ENCODE results near the gene ACTR6.
"Not testable (repeated sequence)": the region's sequence is repeated elsewhere in the genome, so short reads cannot be mapped to it uniquely, and the experiment has no call there.

ACTR6 gene

DNA sequence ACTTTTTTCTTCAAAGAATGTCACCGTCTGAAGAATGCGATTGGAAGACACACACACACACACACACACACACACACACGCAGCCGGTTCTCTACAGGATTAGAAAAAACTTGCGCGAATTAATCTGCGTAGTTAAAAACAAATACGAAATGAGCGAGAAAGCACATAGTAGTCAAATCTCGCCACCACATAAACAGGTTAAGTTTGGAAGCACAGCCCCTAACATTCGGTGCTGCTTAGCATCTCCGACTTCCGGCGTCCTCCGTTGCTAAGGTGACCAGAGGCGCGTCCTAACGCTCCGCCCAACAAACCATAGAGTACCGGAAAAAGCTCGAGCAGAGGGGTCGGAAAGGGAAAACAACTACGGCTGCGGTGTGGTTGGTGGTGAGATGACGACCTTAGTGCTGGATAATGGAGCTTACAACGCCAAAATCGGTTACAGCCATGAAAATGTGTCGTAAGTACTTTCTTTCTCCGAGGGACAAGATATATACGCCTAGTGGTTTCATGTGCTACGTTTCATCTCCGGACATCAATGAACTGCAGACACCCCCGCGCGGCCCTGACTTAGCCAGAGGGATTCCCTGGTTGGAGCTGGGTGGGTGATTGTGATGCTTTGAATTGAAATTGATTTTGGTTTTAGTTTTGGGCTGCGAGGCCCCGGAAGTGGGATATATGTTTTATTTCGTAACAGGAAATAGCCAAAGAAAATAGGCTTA is at the start of gene ACTR6:
Gene ACTR6 (plus strand): TSS at position 353 of the 719 bp plus-strand sequence. CDS start 37 bp downstream, at position 390.
- DNase-seq (ENCODE audit: low spot score) = peak; percentile 90

DNA sequence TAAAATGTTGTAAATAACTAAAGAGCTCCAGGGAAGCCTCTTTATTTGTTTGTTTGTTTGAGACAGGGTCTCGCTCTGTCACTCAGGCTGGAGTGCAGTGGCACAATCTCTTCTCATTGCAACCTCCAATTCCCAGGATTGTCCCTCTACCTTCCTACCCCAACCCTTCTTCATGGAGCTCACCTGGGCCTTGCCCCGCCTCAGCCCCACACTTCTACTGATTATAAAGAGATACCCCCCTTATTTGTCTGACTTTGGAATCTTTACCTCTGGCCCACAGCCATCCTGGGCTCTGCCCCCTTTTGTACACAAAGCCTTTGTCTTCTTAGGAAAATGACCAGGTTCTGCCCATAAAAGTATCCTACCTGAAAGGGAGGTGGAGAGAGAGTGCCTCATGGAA is 48.8 kb upstream of the ACTR6 start:
- no peak for DNase-seq (ENCODE audit: low spot score)

DNA sequence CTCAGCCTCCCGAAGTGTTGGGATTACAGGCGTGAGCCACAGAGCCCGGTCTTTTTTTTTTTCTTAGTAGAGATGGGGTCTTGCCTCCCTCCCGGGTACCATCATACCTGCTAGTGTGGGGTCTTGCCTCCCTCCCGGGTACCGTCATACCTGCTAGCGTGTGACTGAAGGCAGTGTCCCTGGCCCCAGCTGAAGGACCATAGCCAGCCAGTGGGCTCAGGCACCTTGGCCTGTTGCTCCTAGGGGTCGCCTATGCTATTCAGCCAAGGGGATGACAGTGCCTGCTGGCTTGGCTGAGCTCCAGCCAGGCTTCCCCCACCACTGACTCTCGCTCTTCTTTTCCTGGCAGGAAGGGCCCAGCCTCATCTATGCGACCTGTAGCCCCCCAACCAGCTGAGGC is 47.5 kb upstream of the ACTR6 start:
- DNase-seq (ENCODE audit: low spot score) = no peak

DNA sequence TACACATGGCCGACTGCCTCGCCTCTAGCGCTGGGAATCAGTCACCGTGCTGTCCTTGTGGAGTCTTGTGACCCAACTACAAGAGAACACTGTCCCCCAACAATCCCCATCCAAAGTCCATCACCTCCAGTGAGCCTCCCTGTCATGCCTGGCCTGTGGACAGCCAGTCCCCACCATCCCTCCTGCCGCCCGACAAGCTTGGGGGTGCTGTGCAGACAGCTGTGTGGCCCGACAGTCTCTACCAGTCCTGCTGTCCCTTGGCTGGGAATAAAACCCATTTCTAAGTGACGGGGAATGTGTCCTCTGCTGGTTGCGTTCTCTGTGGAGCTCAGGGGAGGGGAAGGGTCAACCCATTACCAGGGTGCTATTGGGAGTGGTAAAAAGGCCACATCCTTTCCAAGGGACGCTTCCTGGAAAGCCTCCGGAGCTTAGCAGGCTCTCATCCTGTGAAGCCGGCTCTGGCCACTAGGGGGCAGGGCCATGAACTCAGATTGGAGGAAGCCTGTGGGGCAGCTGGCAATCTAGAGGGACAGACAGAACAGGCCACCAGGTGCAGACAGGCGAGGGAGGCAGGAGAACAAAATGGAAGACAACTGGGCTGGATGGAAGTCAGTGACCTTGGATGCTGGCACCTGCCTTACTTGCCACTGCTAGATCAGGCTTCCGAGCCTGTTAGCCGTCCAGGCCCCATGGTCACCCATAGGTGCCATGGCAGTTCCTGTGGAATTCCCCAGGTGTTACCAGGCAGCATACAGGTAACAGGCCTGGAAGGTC is 46.0 kb upstream of the ACTR6 start:
- DNase-seq (ENCODE audit: low spot score) = peak; percentile 82

DNA sequence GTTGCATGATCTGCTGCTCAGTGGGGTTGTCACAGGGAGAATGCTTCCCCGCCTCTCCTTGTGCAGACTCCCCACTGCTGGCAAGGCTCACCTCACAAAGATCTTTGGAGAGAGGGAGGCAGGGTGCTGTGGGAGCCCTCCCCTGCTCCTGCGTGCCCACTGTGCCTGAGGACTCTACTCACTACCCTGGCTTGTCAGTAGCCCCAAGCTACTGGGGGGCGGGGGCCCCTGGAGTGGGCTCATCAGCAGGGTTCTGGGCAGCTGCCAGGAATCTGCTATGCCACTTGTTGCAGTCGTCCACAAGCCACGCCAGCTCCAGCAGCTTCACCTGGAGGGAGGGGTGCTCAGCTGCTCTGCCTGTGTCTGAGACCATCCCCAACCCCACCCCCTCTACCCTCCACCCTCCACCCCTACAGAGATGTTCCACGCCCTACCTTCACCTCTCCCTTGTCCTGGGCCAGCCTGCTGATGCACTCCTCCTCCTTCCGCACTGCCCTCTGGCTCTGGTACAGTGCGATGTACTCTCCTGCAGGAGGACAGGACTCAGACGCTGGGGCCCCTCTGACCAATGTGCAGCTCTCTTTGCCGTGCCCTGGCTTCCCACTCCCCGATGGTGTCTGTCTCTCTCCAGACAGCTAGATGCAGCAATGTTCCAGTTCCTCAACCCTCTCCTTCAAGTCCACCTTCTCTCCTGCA is 43.7 kb upstream of the ACTR6 start:
- no peak for DNase-seq (ENCODE audit: low spot score)

DNA sequence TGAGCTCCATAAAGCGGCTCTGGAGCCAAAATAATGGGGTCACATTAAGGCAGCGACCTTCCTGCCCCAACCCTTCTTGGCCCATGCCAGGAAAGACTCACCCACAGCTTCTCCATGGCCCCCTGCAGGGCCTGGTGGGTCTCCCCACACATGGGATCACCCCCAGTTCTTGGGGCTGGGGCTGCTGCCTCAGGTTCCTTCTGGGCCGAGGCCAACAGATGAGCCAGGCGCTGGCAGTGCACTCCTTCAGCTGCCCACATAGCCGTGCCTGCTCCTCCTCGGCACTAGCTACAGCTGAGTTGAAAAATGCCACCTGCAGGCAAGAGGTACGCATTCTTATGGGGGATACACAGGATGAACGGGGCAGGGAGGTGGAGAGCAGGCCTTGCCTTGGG is 43.2 kb upstream of the ACTR6 start:
- no peak for DNase-seq (ENCODE audit: low spot score)

DNA sequence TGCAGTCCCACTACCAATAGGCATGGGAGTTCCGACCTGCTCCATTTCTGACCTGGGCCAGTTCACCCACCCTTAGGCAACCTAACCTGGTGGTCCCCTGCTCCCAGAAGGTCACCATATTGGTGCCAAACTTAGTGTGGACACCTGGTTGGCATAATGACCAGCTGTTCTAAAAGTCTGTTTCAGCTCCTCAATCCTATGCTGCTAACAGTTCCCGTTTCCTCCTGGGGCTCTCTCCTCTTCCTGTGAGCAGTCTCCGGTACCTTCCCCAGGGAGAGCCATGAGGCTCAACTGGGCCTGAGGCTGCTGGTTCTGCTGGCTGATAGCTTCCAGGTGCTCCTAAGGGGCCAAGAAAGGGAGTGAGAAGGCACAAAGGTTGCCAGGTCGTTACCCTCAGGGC is 42.1 kb upstream of the ACTR6 start:
- no peak for DNase-seq (ENCODE audit: low spot score)

DNA sequence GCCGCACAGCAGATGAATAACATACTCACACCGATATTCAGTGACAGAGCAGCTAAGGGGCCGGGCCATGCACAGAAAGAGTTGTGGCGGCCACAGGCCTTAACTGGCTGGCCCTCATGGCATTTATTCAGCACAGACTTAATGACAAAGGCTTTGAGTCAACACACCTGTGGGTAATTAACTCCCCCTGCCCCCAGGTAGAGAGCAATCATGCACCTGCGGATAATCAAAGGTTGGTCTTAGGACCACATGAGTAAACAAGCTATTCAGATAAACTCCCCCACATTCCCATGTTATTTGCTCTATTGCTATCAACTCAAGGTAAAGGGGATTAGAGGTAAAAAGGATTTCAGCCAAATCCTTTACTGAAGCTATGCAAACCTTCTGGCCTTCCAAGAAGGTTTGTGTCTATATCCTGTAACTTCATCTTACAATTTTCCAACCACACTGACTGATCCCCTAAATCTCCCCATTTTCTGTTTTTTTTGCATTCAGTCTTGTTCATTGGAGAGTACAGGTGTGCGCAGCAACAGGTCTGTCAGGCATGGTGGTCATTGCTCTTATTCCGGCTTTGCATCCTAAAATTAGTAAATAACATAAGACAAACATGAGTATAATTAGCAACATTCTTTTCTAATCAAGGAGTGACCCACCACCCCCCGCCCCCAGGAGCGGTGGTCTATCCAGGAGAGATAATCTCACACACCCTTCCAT is 41.1 kb upstream of the ACTR6 start:
- DNase-seq (ENCODE audit: low spot score) = no peak

DNA sequence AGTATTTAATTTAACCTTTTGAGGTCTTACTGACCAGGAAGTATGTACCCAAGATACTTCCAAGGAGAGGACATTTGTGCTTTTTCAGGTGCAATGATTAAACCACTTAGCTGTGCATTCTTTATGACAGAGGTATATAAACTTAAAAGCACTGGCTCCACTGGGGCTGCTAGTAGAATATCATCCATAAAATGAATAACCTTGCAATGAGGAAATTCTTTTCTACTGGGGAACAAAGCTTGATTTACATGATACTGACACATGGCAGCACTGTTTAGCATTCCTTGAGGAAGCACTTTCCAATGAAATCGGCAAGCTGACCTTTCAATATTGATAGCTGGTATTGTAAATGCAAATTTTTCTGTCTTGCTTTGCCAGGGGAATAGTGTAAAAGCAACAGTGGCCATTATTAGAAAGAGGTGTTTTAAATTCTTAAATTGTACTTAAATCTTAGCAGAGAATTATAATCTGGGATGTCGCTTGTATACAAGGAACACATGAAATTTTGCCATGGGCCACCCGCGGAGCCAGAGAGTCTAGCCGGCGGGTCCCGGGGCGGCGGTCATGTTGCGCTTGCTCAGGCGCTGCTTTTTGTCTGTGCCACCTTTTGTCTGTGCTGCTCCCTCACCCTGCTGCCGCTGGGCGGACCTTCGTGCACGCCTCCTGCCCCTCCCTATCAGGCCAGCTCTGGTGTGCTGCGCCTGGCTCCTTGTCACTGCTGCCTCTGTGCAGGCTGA is 37.0 kb upstream of the ACTR6 start:
- peak; percentile 94 for DNase-seq (ENCODE audit: low spot score)

DNA sequence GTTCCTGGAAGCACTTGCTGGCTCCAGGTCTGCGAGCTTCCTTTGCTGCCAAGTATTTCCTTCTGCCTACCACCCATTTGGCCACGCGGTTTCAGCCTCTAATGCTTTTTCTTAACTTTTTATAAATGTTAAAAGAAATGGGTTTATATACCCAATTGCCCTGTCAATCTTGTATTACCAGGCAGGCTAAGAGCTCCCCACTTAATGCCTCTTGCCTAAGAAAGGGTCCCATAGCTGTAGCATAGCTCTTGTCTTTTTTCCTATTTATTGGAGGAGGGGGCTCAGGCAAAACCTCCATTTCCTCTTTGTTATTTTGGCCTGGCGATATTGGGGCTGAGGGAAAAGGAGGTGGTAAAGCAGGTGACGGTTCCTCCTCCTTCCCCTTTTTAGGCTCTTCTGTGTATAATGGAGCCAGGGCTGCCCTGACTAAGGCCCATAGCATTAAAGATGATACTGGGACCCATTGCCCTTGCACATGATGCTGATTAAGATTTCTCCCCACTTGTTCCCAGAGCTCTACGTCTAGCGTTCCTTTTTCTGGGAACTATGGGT is 36.4 kb upstream of the ACTR6 start:
- no peak for DNase-seq (ENCODE audit: low spot score)

DNA sequence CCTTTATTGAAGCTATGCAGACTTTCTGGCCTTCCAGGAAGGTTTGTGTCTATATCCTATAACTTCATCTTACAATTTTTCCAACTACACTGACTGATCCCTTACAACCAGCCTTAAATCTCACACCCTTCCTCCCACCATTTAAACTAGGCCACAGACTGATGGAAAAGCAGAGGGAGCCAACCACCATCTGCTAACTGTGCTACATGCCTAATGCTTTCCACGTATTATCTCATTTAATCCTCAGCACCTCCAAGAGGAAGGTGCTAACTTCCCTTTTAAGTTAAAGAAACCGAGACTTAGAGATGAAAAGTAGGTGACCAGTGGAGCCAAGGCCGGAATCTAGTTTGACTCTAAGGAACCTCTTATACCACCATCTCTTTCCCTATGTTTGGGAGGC is 35.3 kb upstream of the ACTR6 start:
- no peak for DNase-seq (ENCODE audit: low spot score)

DNA sequence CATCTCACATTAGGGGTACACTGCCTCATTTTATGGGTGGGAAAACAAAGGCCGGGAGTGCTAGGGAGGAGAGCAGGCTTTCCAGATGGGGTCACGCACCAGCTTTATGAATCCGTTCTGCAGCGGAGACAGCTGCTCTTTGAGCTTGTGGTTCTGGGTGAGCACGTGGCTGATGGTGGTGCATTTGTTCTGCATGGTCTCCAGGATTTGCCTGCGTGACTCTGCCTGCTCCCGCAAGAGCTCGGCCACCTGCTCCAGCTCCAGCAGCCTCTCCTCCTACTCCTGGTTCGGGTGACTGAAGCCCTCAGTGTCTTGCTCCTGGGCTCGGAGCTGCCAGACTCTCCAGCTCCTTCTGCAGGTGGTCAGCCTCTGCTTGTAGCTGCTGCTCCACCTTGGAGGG is 34.4 kb upstream of the ACTR6 start:
- no peak for DNase-seq (ENCODE audit: low spot score)

DNA sequence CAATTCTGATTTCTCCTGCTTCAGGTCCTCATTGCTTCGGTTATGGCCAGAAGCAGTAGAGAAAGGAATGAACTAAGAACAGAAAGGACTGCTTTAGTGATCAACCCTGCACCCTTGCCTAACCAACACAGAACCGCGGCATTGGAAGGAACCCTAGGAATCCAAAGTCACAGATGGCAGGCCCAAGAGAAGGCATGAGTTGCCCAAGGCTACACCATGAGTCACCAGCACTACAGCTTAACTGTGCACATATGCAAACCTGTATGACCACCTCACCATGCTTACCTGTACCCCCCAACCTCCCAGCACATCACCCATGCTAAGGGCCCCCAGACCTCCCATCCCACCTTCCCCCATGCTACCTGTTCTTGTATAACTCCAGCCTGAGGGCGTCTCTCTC is 32.1 kb upstream of the ACTR6 start:
- no peak for DNase-seq (ENCODE audit: low spot score)

DNA sequence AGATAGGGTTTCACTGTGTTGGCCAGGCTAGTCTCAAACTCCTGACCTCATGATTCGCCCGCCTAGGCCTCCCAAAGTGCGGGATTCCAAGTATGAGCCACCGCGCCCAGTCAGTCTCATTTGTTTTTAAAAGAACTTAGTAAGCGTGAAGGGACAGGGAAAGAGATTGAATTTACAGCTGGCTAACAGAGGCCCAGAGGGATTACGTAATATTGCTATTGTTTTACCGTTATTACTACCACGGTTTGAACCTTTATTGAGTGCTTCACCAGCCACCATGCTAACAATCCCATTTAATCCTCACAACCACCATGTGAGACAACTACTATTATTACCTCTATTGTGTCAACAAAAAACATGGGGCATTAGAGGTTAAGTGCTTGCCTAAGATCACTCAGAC is 31.3 kb upstream of the ACTR6 start:
- DNase-seq (ENCODE audit: low spot score) = no peak

DNA sequence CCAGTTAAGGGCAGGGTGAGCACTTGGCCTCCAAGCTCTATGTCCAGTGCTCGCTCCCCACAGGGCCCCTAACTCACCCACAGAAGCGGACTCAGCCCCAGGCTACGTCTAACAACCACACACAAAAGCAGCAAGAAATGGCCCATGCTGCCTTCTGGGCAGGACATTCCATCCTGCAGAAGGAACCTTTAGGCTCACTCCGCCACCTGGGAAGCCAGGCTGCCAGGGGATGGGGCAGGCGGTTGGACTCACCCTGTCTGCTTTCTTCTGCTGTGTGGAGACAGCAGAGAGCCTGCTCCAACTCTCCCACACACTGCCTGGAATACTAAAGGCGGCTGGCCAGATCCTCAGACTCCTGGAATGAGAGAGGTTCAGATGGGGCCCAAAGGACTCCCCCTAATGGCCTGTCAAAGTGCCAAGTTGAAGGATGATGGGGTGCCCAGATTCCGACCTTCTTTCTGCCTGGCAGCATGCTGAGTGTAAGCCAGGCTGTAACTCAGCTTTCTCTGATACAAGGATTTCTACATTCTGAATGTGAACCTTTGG is 30.2 kb upstream of the ACTR6 start:
- DNase-seq (ENCODE audit: low spot score) = no peak

DNA sequence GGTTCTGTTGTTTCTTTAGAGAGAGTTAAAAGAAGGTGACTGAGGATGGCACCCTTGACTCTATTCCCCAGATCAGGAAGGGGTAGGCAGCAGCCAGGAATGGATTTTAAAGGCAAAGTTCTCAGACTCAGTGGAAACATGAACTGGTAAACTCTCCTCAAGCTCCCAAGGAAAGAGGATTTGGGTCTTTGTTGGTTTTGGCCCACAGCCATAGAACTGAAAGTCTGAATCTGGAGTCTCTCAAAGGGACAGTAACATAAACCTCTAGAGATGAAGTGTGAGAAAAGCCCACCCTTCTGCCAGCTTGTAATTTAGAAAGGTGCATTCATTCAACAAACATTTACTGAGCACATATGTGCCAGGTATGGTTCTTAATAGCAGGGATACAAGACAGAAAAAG is 29.4 kb upstream of the ACTR6 start:
- no peak for DNase-seq (ENCODE audit: low spot score)

DNA sequence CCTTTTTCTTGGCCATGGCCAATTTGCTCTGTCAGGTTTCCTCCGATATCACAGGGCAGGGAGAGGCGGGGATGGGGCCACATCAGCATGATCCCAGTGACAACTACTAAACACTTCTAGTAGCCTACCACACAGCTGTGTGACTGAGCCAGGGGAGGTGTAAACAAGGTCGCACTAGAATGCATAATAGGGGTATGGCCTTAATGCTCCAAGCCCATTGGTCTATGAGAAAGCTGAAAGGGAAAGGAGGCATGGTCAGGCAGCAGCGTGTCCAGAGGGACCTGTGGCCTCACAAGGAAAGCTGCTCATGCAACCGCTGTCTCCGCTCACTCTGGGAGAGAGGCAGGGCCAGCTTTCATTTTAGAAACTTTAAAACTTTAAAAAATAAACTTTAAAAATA is 27.5 kb upstream of the ACTR6 start:
- no peak for DNase-seq (ENCODE audit: low spot score)

DNA sequence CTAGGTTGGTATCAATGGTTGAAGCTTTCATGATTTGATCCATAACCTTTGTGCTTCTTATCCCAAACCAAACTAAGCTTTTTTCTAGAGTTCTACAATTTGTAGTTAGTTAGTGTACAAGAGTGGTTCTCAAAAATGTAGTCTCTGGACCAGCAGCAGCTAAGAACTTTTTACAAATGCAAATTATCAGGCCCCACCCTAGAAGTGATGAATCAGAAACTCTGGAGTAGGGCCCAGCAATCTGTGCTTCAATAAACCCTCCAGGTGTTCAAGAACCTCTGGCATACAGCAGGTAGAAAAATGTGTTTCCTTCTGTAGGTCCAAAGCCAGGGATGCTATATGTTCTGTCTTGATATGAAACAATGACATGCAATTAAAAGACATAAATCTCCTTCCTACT is 26.1 kb upstream of the ACTR6 start:
- DNase-seq (ENCODE audit: low spot score) = no peak

DNA sequence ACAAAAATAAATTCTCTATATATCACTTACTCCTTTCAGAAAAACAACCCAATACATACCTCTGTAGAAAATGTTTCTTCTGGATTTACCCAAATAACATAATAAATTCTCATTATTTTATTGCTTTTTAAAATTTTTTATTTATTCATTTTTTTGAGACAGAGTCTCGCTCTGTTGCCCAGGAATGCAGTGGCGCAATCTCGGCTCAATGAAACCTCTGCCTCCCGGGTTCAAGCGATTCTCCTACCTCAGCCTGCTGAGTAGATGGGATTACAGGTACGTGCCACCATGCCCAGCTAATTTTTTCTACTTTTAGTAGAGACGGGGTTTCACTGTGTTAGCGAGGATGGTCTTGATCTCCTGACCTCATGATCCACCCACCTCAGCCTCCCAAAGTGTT is 24.1 kb upstream of the ACTR6 start:
- DNase-seq (ENCODE audit: low spot score) = not testable (repeated sequence)

DNA sequence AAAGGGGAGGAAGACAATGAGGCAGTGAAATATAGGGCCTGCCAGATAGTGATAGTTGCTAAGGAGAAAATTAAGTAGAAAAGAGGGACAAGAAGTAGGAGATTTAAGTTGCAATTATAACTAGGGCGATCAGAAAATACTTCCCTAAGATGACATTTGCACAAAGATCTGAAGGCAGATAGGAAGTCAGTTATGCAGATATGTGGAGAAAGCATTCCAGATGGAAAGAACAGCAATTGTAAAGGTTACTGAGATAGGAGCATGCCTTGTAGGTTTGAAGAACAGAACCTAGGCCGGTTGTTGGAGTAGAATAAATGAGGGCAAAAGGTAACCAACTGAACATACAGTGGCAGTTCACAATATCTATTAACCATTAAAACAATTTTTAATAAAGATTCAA is 21.4 kb upstream of the ACTR6 start:
- DNase-seq (ENCODE audit: low spot score) = no peak

DNA sequence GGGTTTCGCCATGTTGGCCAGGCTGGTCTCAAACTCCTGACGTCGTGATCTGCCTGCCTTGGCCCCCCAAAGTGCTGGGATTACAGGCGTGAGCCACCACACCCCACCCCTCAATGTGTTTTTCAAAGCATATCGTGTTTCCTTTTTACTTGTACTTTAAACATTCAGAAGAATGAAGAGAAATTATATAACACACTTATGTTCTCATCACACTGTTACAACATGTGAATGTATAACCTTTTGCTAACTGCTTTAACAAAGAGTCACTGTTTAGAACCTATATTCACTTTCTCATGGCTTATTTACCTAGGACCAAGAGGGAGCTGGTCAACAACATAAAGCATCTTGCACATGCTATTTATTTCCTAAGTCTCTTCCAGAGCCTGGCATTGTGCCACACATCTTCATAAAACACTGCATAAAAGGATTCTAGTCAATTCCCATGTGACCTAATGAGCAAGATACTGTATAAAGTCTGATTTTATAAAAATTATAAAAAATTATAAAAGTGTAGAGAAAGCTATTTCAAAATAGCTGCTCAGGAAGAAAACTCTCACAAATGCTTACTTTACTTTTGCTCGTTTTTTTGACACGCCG is 16.0 kb upstream of the ACTR6 start:
- DNase-seq (ENCODE audit: low spot score) = no peak

Measured in iPS-NIHi11 (cell line).